GM12874 (cell line): ENCODE measurements around the gene RNF150.

Source experiments
- TF ChIP-seq, protein P1 (sequence below): IDR thresholded peaks from 2 replicates; pipeline ENCODE4 v1.5.1; 2011; ENCODE audit warnings: low read depth, mild to moderate bottlenecking, control low read depth, low read length, moderate library complexity; ENCODE audit not compliant: insufficient read depth

Gene RNF150

GRCh38 chr4:141169391-141169790 is 36.1 kb upstream of the RNF150 start:
- TF ChIP-seq, protein P1, sequence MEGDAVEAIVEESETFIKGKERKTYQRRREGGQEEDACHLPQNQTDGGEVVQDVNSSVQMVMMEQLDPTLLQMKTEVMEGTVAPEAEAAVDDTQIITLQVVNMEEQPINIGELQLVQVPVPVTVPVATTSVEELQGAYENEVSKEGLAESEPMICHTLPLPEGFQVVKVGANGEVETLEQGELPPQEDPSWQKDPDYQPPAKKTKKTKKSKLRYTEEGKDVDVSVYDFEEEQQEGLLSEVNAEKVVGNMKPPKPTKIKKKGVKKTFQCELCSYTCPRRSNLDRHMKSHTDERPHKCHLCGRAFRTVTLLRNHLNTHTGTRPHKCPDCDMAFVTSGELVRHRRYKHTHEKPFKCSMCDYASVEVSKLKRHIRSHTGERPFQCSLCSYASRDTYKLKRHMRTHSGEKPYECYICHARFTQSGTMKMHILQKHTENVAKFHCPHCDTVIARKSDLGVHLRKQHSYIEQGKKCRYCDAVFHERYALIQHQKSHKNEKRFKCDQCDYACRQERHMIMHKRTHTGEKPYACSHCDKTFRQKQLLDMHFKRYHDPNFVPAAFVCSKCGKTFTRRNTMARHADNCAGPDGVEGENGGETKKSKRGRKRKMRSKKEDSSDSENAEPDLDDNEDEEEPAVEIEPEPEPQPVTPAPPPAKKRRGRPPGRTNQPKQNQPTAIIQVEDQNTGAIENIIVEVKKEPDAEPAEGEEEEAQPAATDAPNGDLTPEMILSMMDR, result no peak

DNA sequence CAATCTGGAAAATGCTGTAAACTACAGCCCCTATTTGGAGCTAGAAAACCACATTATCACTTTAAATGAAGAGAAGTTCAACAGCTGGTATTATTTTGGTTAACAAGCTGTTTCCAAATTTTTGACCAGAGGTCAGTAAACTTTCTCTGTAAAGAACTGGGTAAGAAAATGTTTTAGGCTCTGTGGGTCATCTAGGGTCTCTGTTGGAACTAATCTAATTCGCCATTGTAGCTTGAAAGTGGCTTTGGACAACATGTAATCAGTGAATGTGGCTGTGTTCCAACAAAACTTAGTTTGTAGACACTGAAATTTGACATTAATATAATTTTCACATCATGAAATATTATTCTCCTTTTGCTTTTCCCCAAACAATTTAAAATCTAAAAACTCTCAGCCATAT is 25.8 kb upstream of the RNF150 start:
- TF ChIP-seq, protein P1, result no peak

GRCh38 chr4:141158219-141158618 is 24.9 kb upstream of the RNF150 start:
- TF ChIP-seq, protein P1, result no peak

DNA sequence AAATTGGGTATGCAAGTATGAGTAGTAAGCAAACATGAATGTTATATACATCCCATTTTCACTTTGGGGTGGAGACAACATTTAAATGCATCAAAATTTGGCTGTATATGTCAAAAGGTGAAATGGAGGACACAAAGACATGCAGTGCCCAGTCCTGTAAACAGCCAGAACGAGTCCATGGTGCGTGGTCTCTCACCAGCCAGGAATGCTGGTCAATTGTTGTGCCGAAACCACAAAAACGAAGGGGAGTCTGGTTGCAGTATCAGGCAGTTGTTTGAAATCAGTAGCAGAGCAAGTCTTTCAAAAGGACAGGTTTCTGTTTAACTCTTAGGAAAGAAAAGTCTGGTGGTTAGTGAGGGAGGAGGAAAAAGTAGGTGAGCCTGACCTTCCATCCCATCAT is 22.3 kb upstream of the RNF150 start:
- TF ChIP-seq, protein P1, result no peak

DNA sequence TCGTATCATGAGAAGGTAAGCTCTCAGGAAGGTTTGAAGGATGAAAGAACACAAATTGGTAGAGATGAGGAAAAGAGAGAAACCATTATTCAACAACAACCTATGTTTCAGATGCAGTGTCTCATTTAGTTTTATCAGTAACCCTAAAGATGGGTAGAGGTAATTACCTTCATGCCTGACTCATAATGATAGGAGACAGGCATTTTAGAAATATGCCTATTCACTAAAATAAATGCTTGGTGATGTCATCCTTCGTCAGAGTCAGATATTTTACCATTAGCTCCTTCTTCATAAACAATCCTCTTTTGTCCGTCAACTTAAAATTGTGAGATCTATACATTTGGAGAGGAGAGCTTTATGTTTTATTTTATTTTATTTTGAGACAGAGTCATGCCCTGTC is 21.5 kb upstream of the RNF150 start:
- TF ChIP-seq, protein P1, result no peak

DNA sequence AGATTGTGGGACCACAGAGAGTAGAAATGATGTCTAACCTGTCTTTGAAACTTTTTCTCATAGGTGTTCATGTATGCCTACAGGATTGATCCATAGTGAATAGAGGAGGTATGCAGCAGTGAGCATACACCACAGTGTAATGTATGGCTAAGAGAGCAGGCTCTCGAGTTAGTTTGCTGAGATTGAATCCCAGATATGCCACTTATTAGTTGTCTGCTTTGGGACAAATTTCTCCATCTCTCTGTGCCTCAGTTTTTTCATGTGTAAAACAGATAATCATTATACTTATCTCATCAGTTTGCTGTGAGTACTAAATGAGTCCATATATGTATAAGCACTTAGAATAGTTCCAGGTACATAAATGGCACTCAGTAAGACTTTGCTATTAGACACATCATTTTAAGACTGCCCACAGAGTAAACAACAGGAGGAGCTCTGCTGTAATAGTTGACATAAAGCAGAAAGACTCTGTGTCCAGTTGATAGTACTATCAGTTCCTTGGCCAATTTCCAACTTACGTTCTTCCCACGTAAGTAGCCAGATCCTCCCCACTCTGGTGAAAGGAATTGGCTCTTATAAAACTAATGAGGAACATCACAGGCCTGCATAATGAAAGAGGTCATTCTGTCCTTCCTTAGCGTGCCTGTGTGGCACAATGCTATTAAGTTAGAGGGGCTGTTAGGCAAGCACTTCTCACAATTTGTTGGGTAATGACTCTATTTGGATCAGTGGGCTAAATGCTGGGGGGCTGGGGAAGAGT is 20.7 kb upstream of the RNF150 start:
- TF ChIP-seq, protein P1, result no peak

DNA sequence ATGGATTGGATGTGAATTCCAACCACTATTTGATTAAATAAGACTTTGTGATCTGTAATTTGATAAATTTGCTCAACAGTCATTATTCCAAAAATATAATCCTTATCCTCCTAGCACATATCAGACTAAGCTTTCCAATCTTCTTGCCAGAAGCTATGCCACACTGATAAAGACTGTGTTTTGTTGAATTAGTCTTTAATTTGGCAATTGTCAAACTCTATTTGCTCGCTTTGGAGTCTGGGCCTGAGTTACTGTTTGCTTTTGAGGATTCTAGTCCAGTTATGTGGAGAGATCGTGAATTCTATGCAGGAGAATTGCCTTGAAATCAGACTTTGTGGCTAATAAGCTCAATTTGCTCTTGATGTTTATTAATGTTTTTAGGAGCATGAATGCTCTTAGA is 10.9 kb upstream of the RNF150 start:
- TF ChIP-seq, protein P1, result no peak
